Neural cell (in vitro differentiated cells): ENCODE data around the gene SHISA2.
"Not testable (repeated sequence)": the region's sequence is repeated elsewhere in the genome, so short reads cannot be mapped to it uniquely, and the experiment has no call there.

Experiments
- CTCF ChIP-seq: fragments of 450-650 bp; IDR thresholded peaks from 2 replicates; pipeline ENCODE4 v1.5.1; 2014; ENCODE audit warnings: antibody characterized with exemption, mild to moderate bottlenecking, moderate library complexity; ENCODE audit not compliant: poor library complexity, severe bottlenecking
- EZH2 ChIP-seq: fragments of 200-600, 300-800 bp; shearing (Covaris generic), sonication (generic); IDR thresholded peaks from 2 replicates; pipeline ENCODE4 v1.6.1; 2014; ENCODE audit warnings: antibody characterized with exemption, low read length, borderline replicate concordance, mild to moderate bottlenecking; ENCODE audit not compliant: insufficient read depth, poor library complexity, severe bottlenecking
- MXI1 ChIP-seq: fragments of 450-650 bp; conservative IDR thresholded peaks from 2 replicates; pipeline ENCODE4 v1.6.1; 2014; ENCODE audit warnings: antibody characterized with exemption, mild to moderate bottlenecking; ENCODE audit not compliant: poor library complexity, severe bottlenecking
- TAF1 ChIP-seq: IDR thresholded peaks from 2 replicates; pipeline ENCODE4 v1.6.1; 2012; ENCODE audit warnings: low read depth

- not testable (repeated sequence) for TF ChIP-seq CTCF, TAF1, EZH2, MXI1
These were observed 25.0 kb upstream of the SHISA2 start for GRCh38 chr13:26076821-26077220.
